ENCODE data around the gene COL9A3. TPM values are rescaled to one million over a fixed set of nuclear protein-coding genes. Genes with fewer than 3 reads are reported as not detected.
A peak's percentile ranks its signal among the peaks of the same experiment; 100 is the strongest.

The COL9A3 gene
- total RNA-seq, 1 experiment from 2014 or later, result not detected

GRCh38 chr20:62876902-62877816, 60.3 kb downstream of the COL9A3 start:
- ChIA-PET CTCF (interaction anchor here (0.6 to 2.6 kb wide), 8 partner anchors 8 to 377 kb away, joined by 3 to 7 read pairs (median 4); no protein-coding TSS in a partner anchor), POLR2A (interaction anchor here (0.6 to 2.4 kb wide), 4 partner anchors 8 to 61 kb away, joined by 3 to 11 read pairs (median 6); partner anchors contain the start of gene GID8)
- H3K36me3 Mint-ChIP-seq (ENCODE audit: insufficient read depth, unreplicated experiment), result peaks cover 39% of the 10 kb centered on the region

GRCh38 chr20:62878244-62879038, 61.6 kb downstream of the COL9A3 start:
- Mint-ChIP-seq H3K36me3 (ENCODE audit: insufficient read depth, unreplicated experiment) (peaks cover 43% of the 10 kb centered on the region), H3K4me1 (ENCODE audit: insufficient read depth, unreplicated experiment) (peaks cover 6% of the 10 kb centered on the region), H3K9me3 (ENCODE audit: unreplicated experiment) (no peaks in the 10 kb centered on the region), H3K27ac (ENCODE audit: low read depth, unreplicated experiment) (no peak overlapping the region), H3K4me3 (ENCODE audit: unreplicated experiment) (no peak overlapping the region), H3K27me3 (ENCODE audit: insufficient read depth, unreplicated experiment) (no peaks in the 10 kb centered on the region)
- intact Hi-C loops (cut with micrococcal nuclease), result no loop called here
- no peak for TF ChIP-seq CTCF (IDR thresholded peaks at IDR 0.05; ENCODE audit: unreplicated experiment)
- TSS peak; percentile 13 for BruUV-seq (replicated peaks)
- ChIA-PET POLR2A (interaction anchor here (1.1 to 2.4 kb wide), 2 partner anchors 9 to 29 kb away, joined by 4 to 8 read pairs; no protein-coding TSS in a partner anchor), CTCF (interaction anchor here (0.6 to 1.3 kb wide), 2 partner anchors 22 to 500 kb away, joined by 3 read pairs; no protein-coding TSS in a partner anchor)
- DNase-seq (ENCODE audit: unreplicated experiment), result no peak

More at GRCh38 chr20:62876902-62877816, 60.3 kb downstream of the COL9A3 start:
- Mint-ChIP-seq H3K4me3 (ENCODE audit: unreplicated experiment) (no peak overlapping the region), H3K27ac (ENCODE audit: low read depth, unreplicated experiment) (no peak overlapping the region), H3K9me3 (ENCODE audit: unreplicated experiment) (no peaks in the 10 kb centered on the region), H3K27me3 (ENCODE audit: insufficient read depth, unreplicated experiment) (no peaks in the 10 kb centered on the region), H3K4me1 (ENCODE audit: insufficient read depth, unreplicated experiment) (peaks cover 6% of the 10 kb centered on the region)
- TF ChIP-seq CTCF (IDR thresholded peaks at IDR 0.05; ENCODE audit: unreplicated experiment), result no peak
- intact Hi-C loops (cut with micrococcal nuclease), result no loop called here
- DNase-seq (ENCODE audit: unreplicated experiment), result no peak
- no TSS peak for BruUV-seq (replicated peaks)

- peaks cover 2% of the 10 kb centered on the region for H3K4me1 Mint-ChIP-seq (ENCODE audit: insufficient read depth, unreplicated experiment)
- H3K4me3 Mint-ChIP-seq (ENCODE audit: unreplicated experiment), result no peak overlapping the region
- ChIA-PET POLR2A (interaction anchor here (1.1 kb wide), 1 partner anchor 30 kb away, joined by 4 read pairs; no protein-coding TSS in a partner anchor), CTCF (interaction anchor here (0.6 kb wide), 1 partner anchor 501 kb away, joined by 3 read pairs; no protein-coding TSS in a partner anchor)
- no peak overlapping the region for H3K27ac Mint-ChIP-seq (ENCODE audit: low read depth, unreplicated experiment)
- no TSS peak for BruUV-seq (replicated peaks)
- H3K27me3 Mint-ChIP-seq (ENCODE audit: insufficient read depth, unreplicated experiment), result no peaks in the 10 kb centered on the region
- no peak for DNase-seq (ENCODE audit: unreplicated experiment)
- intact Hi-C loops (cut with micrococcal nuclease), result no loop called here
- peaks cover 41% of the 10 kb centered on the region for H3K36me3 Mint-ChIP-seq (ENCODE audit: insufficient read depth, unreplicated experiment)
- TF ChIP-seq CTCF (IDR thresholded peaks at IDR 0.05; ENCODE audit: unreplicated experiment), result no peak
- H3K9me3 Mint-ChIP-seq (ENCODE audit: unreplicated experiment), result no peaks in the 10 kb centered on the region
Observed at GRCh38 chr20:62879275-62880146, 62.7 kb downstream of the COL9A3 start.

Measured in MCF 10A (cell line).